ENCODE data around the gene AMPD3.

Gene AMPD3

GRCh38 chr11:10515418-10515817, 60.4 kb downstream of the AMPD3 start:
- Histone ChIP-seq H3K27ac (ENCODE audit: low read depth, low read length) (no peak overlapping the region), H3K36me3 (ENCODE audit: control insufficient read depth in 1 of 2, insufficient read depth in 2 of 2, low read length in 2 of 2) (peaks cover 4 to 13% of the 10 kb centered on the region in 2 donors), H3K9ac (ENCODE audit: low read depth in 1 of 2, low read length in 2 of 2) (no peak overlapping the region)

GRCh38 chr11:10518123-10518522, 63.1 kb downstream of the AMPD3 start:
- Histone ChIP-seq H3K4me1 (ENCODE audit: control insufficient read depth in 1 of 2, insufficient read depth in 2 of 2, low read length in 2 of 2) (no peaks in the 10 kb centered on the region), H3K27ac (ENCODE audit: low read depth, low read length) (no peak overlapping the region), H3K36me3 (ENCODE audit: control insufficient read depth in 1 of 2, insufficient read depth in 2 of 2, low read length in 2 of 2) (peaks cover 7 to 28% of the 10 kb centered on the region in 2 donors), H3K27me3 (ENCODE audit: control insufficient read depth in 1 of 2, insufficient read depth in 2 of 2, low read length in 2 of 2) (no peaks in the 10 kb centered on the region), H3K9ac (ENCODE audit: low read depth in 1 of 2, low read length in 2 of 2) (no peak overlapping the region), H3K4me3 (ENCODE audit: low read depth in 1 of 2, low read length in 2 of 2) (no peak overlapping the region), H3K9me3 (ENCODE audit: control insufficient read depth in 1 of 2, low read length in 2 of 2) (no peaks in the 10 kb centered on the region)

More at GRCh38 chr11:10515418-10515817, 60.4 kb downstream of the AMPD3 start:
- Histone ChIP-seq H3K9me3 (ENCODE audit: control insufficient read depth in 1 of 2, low read length in 2 of 2) (no peaks in the 10 kb centered on the region), H3K27me3 (ENCODE audit: control insufficient read depth in 1 of 2, insufficient read depth in 2 of 2, low read length in 2 of 2) (no peaks in the 10 kb centered on the region), H3K4me3 (ENCODE audit: low read depth in 1 of 2, low read length in 2 of 2) (no peak overlapping the region), H3K4me1 (ENCODE audit: control insufficient read depth in 1 of 2, insufficient read depth in 2 of 2, low read length in 2 of 2) (no peaks in the 10 kb centered on the region)

GRCh38 chr11:10518891-10519290, 63.8 kb downstream of the AMPD3 start:
- Histone ChIP-seq H3K4me3 (ENCODE audit: low read depth in 1 of 2, low read length in 2 of 2) (no peak overlapping the region), H3K36me3 (ENCODE audit: control insufficient read depth in 1 of 2, insufficient read depth in 2 of 2, low read length in 2 of 2) (peaks cover 6 to 30% of the 10 kb centered on the region in 2 donors), H3K9me3 (ENCODE audit: control insufficient read depth in 1 of 2, low read length in 2 of 2) (no peaks in the 10 kb centered on the region), H3K4me1 (ENCODE audit: control insufficient read depth in 1 of 2, insufficient read depth in 2 of 2, low read length in 2 of 2) (no peaks in the 10 kb centered on the region), H3K9ac (ENCODE audit: low read depth in 1 of 2, low read length in 2 of 2) (no peak overlapping the region), H3K27me3 (ENCODE audit: control insufficient read depth in 1 of 2, insufficient read depth in 2 of 2, low read length in 2 of 2) (no peaks in the 10 kb centered on the region), H3K27ac (ENCODE audit: low read depth, low read length) (no peak overlapping the region)

GRCh38 chr11:10519630-10520029, 64.6 kb downstream of the AMPD3 start:
- Histone ChIP-seq H3K36me3 (ENCODE audit: control insufficient read depth in 1 of 2, insufficient read depth in 2 of 2, low read length in 2 of 2) (peaks cover 6 to 31% of the 10 kb centered on the region in 2 donors), H3K27ac (ENCODE audit: low read depth, low read length) (no peak overlapping the region), H3K9ac (ENCODE audit: low read depth in 1 of 2, low read length in 2 of 2) (no peak overlapping the region), H3K4me1 (ENCODE audit: control insufficient read depth in 1 of 2, insufficient read depth in 2 of 2, low read length in 2 of 2) (no peaks in the 10 kb centered on the region), H3K9me3 (ENCODE audit: control insufficient read depth in 1 of 2, low read length in 2 of 2) (no peaks in the 10 kb centered on the region), H3K27me3 (ENCODE audit: control insufficient read depth in 1 of 2, insufficient read depth in 2 of 2, low read length in 2 of 2) (no peaks in the 10 kb centered on the region), H3K4me3 (ENCODE audit: low read depth in 1 of 2, low read length in 2 of 2) (no peak overlapping the region)

- Histone ChIP-seq H3K9me3 (ENCODE audit: control insufficient read depth in 1 of 2, low read length in 2 of 2) (no peaks in the 10 kb centered on the region), H3K27me3 (ENCODE audit: control insufficient read depth in 1 of 2, insufficient read depth in 2 of 2, low read length in 2 of 2) (no peaks in the 10 kb centered on the region), H3K27ac (ENCODE audit: low read depth, low read length) (no peak overlapping the region), H3K4me1 (ENCODE audit: control insufficient read depth in 1 of 2, insufficient read depth in 2 of 2, low read length in 2 of 2) (no peaks in the 10 kb centered on the region), H3K4me3 (ENCODE audit: low read depth in 1 of 2, low read length in 2 of 2) (no peak overlapping the region), H3K36me3 (ENCODE audit: control insufficient read depth in 1 of 2, insufficient read depth in 2 of 2, low read length in 2 of 2) (peaks cover 6 to 38% of the 10 kb centered on the region in 2 donors), H3K9ac (ENCODE audit: low read depth in 1 of 2, low read length in 2 of 2) (no peak overlapping the region)
Measured at GRCh38 chr11:10520562-10520961, 65.5 kb downstream of the AMPD3 start.

GRCh38 chr11:10522276-10522675, 67.2 kb downstream of the AMPD3 start:
- Histone ChIP-seq H3K36me3 (ENCODE audit: control insufficient read depth in 1 of 2, insufficient read depth in 2 of 2, low read length in 2 of 2) (peaks cover 6 to 44% of the 10 kb centered on the region in 2 donors), H3K4me1 (ENCODE audit: control insufficient read depth in 1 of 2, insufficient read depth in 2 of 2, low read length in 2 of 2) (peaks cover under 1 to 4% of the 10 kb centered on the region in 2 donors), H3K27ac (ENCODE audit: low read depth, low read length) (no peak overlapping the region), H3K4me3 (ENCODE audit: low read depth in 1 of 2, low read length in 2 of 2) (no peak overlapping the region), H3K9me3 (ENCODE audit: control insufficient read depth in 1 of 2, low read length in 2 of 2) (no peaks in the 10 kb centered on the region), H3K27me3 (ENCODE audit: control insufficient read depth in 1 of 2, insufficient read depth in 2 of 2, low read length in 2 of 2) (no peaks in the 10 kb centered on the region), H3K9ac (ENCODE audit: low read depth in 1 of 2, low read length in 2 of 2) (no peak overlapping the region)

- H3K36me3 ChIP-seq (ENCODE audit: control insufficient read depth in 1 of 2, insufficient read depth in 2 of 2, low read length in 2 of 2): peaks cover 6 to 44% of the 10 kb centered on the region in 2 donors
- H3K27ac ChIP-seq (ENCODE audit: low read depth, low read length): no peak overlapping the region
- no peaks in the 10 kb centered on the region for H3K27me3 ChIP-seq (ENCODE audit: control insufficient read depth in 1 of 2, insufficient read depth in 2 of 2, low read length in 2 of 2)
- no peak overlapping the region for H3K4me3 ChIP-seq (ENCODE audit: low read depth in 1 of 2, low read length in 2 of 2)
- no peak overlapping the region for H3K9ac ChIP-seq (ENCODE audit: low read depth in 1 of 2, low read length in 2 of 2)
- H3K4me1 ChIP-seq (ENCODE audit: control insufficient read depth in 1 of 2, insufficient read depth in 2 of 2, low read length in 2 of 2): peaks cover 6 to 9% of the 10 kb centered on the region in 2 donors
- H3K9me3 ChIP-seq (ENCODE audit: control insufficient read depth in 1 of 2, low read length in 2 of 2): no peaks in the 10 kb centered on the region
Measured at GRCh38 chr11:10522921-10523320, 67.9 kb downstream of the AMPD3 start.

GRCh38 chr11:10524471-10524870, 69.4 kb downstream of the AMPD3 start:
- H3K27me3 ChIP-seq (ENCODE audit: control insufficient read depth in 1 of 2, insufficient read depth in 2 of 2, low read length in 2 of 2): no peaks in the 10 kb centered on the region
- no peak overlapping the region for H3K4me3 ChIP-seq (ENCODE audit: low read depth in 1 of 2, low read length in 2 of 2)
- H3K9me3 ChIP-seq (ENCODE audit: control insufficient read depth in 1 of 2, low read length in 2 of 2): no peaks in the 10 kb centered on the region
- peaks cover 6 to 23% of the 10 kb centered on the region in 2 donors for H3K4me1 ChIP-seq (ENCODE audit: control insufficient read depth in 1 of 2, insufficient read depth in 2 of 2, low read length in 2 of 2)
- no peak overlapping the region for H3K9ac ChIP-seq (ENCODE audit: low read depth in 1 of 2, low read length in 2 of 2)
- H3K27ac ChIP-seq (ENCODE audit: low read depth, low read length): no peak overlapping the region
- H3K36me3 ChIP-seq (ENCODE audit: control insufficient read depth in 1 of 2, insufficient read depth in 2 of 2, low read length in 2 of 2): peaks cover 9 to 53% of the 10 kb centered on the region in 2 donors

GRCh38 chr11:10526974-10527918, 72.2 kb downstream of the AMPD3 start:
- Histone ChIP-seq H3K27ac (ENCODE audit: low read depth, low read length) (no peak overlapping the region), H3K27me3 (ENCODE audit: control insufficient read depth in 1 of 2, insufficient read depth in 2 of 2, low read length in 2 of 2) (no peaks in the 10 kb centered on the region), H3K4me1 (ENCODE audit: control insufficient read depth in 1 of 2, insufficient read depth in 2 of 2, low read length in 2 of 2) (peaks cover 6 to 23% of the 10 kb centered on the region in 2 donors), H3K36me3 (ENCODE audit: control insufficient read depth in 1 of 2, insufficient read depth in 2 of 2, low read length in 2 of 2) (peaks cover 9 to 37% of the 10 kb centered on the region in 2 donors), H3K9ac (ENCODE audit: low read depth in 1 of 2, low read length in 2 of 2) (no peak overlapping the region), H3K9me3 (ENCODE audit: control insufficient read depth in 1 of 2, low read length in 2 of 2) (no peaks in the 10 kb centered on the region), H3K4me3 (ENCODE audit: low read depth in 1 of 2, low read length in 2 of 2) (no peak overlapping the region)

- no peak overlapping the region for H3K27ac ChIP-seq (ENCODE audit: low read depth, low read length)
- H3K4me3 ChIP-seq (ENCODE audit: low read depth in 1 of 2, low read length in 2 of 2): no peak overlapping the region
- H3K9ac ChIP-seq (ENCODE audit: low read depth in 1 of 2, low read length in 2 of 2): no peak overlapping the region
- H3K36me3 ChIP-seq (ENCODE audit: control insufficient read depth in 1 of 2, insufficient read depth in 2 of 2, low read length in 2 of 2): peaks cover 8 to 30% of the 10 kb centered on the region in 2 donors
- H3K4me1 ChIP-seq (ENCODE audit: control insufficient read depth in 1 of 2, insufficient read depth in 2 of 2, low read length in 2 of 2): peaks cover 6 to 23% of the 10 kb centered on the region in 2 donors
- H3K9me3 ChIP-seq (ENCODE audit: control insufficient read depth in 1 of 2, low read length in 2 of 2): no peaks in the 10 kb centered on the region
- no peaks in the 10 kb centered on the region for H3K27me3 ChIP-seq (ENCODE audit: control insufficient read depth in 1 of 2, insufficient read depth in 2 of 2, low read length in 2 of 2)
Measured at GRCh38 chr11:10528121-10528520, 73.1 kb downstream of the AMPD3 start.
